BLaER1 (cell line): ENCODE data around the gene ZPLD1.
A peak's percentile ranks its signal among the peaks of the same experiment; 100 is the strongest.

Source experiments
- H3K27ac ChIP-seq: shearing (Covaris generic); formaldehyde crosslinking; 2 replicates; pipeline ENCODE4 v1.8.1; 2022
- H3K27me3 ChIP-seq: shearing (Covaris generic); formaldehyde crosslinking; 2 replicates; pipeline ENCODE4 v1.8.1; 2022
- H3K36me3 ChIP-seq: shearing (Covaris generic); formaldehyde crosslinking; 2 replicates; pipeline ENCODE4 v1.8.1; 2022
- H3K4me1 ChIP-seq: shearing (Covaris generic); formaldehyde crosslinking; 2 replicates; pipeline ENCODE4 v1.8.1; 2022
- H3K4me2 ChIP-seq: shearing (Covaris generic); formaldehyde crosslinking; 2 replicates; pipeline ENCODE4 v1.8.1; 2022
- H3K4me3 ChIP-seq: shearing (Covaris generic); formaldehyde crosslinking; 2 replicates; pipeline ENCODE4 v1.8.1; 2022
- H3K9ac ChIP-seq: shearing (Covaris generic); formaldehyde crosslinking; 2 replicates; pipeline ENCODE4 v1.8.1; 2022
- H3K9me3 ChIP-seq: shearing (Covaris generic); formaldehyde crosslinking; 2 replicates; pipeline ENCODE4 v1.8.1; 2022
- H4K20me1 ChIP-seq: shearing (Covaris generic); formaldehyde crosslinking; 2 replicates; pipeline ENCODE4 v1.8.1; 2022
- Cebpa-rat ChIP-seq: shearing (Covaris generic); IDR thresholded peaks from 2 replicates; pipeline ENCODE4 v1.8.1; 2022

ZPLD1 gene

GRCh38 chr3:102512734-102513504 is 78.1 kb downstream of the ZPLD1 start:
- Histone ChIP-seq H3K9me3 (no peaks in the 10 kb centered on the region), H3K4me2 (no peak overlapping the region), H3K9ac (no peak overlapping the region), H3K27me3 (no peaks in the 10 kb centered on the region), H3K36me3 (no peaks in the 10 kb centered on the region), H4K20me1 (no peaks in the 10 kb centered on the region), H3K4me1 (no peaks in the 10 kb centered on the region), H3K27ac (no peak overlapping the region), H3K4me3 (no peak overlapping the region)
- TF ChIP-seq Cebpa-rat, result no peak

- H3K27me3 ChIP-seq, result no peaks in the 10 kb centered on the region
- H3K4me3 ChIP-seq, result no peak overlapping the region
- H3K27ac ChIP-seq, result no peak overlapping the region
- no peak overlapping the region for H3K4me2 ChIP-seq
- no peaks in the 10 kb centered on the region for H3K4me1 ChIP-seq
- no peak for TF ChIP-seq Cebpa-rat
- no peaks in the 10 kb centered on the region for H3K9me3 ChIP-seq
- H3K36me3 ChIP-seq, result no peaks in the 10 kb centered on the region
- H3K9ac ChIP-seq, result no peak overlapping the region
- no peaks in the 10 kb centered on the region for H4K20me1 ChIP-seq
Measured at GRCh38 chr3:102514241-102514640, 79.4 kb downstream of the ZPLD1 start.

GRCh38 chr3:102521246-102521645 is 86.4 kb downstream of the ZPLD1 start:
- Histone ChIP-seq H3K27ac (no peak overlapping the region), H4K20me1 (no peaks in the 10 kb centered on the region), H3K4me3 (no peak overlapping the region), H3K4me1 (peaks cover 6% of the 10 kb centered on the region; the same call in 1 of the 2 replicates), H3K9ac (no peak overlapping the region), H3K4me2 (no peak overlapping the region), H3K27me3 (no peaks in the 10 kb centered on the region), H3K9me3 (no peaks in the 10 kb centered on the region), H3K36me3 (no peaks in the 10 kb centered on the region)
- TF ChIP-seq Cebpa-rat, result no peak

GRCh38 chr3:102525624-102526023 is 90.8 kb downstream of the ZPLD1 start:
- Histone ChIP-seq H3K9me3 (no peaks in the 10 kb centered on the region), H3K4me2 (peak overlapping the region; percentile 21; the same call in 1 of the 2 replicates), H3K36me3 (no peaks in the 10 kb centered on the region), H3K27me3 (no peaks in the 10 kb centered on the region), H4K20me1 (no peaks in the 10 kb centered on the region), H3K27ac (no peak overlapping the region), H3K4me3 (no peak overlapping the region), H3K9ac (no peak overlapping the region), H3K4me1 (peaks cover 6% of the 10 kb centered on the region; the same call in 1 of the 2 replicates)
- no peak for TF ChIP-seq Cebpa-rat

GRCh38 chr3:102526865-102527264 is 92.0 kb downstream of the ZPLD1 start:
- H3K27me3 ChIP-seq, result no peaks in the 10 kb centered on the region
- H3K4me2 ChIP-seq, result no peak overlapping the region
- no peak overlapping the region for H3K4me3 ChIP-seq
- H3K9me3 ChIP-seq, result no peaks in the 10 kb centered on the region
- no peaks in the 10 kb centered on the region for H4K20me1 ChIP-seq
- H3K4me1 ChIP-seq, result peaks cover 6% of the 10 kb centered on the region; the same call in 1 of the 2 replicates
- no peaks in the 10 kb centered on the region for H3K36me3 ChIP-seq
- no peak overlapping the region for H3K9ac ChIP-seq
- TF ChIP-seq Cebpa-rat, result no peak
- H3K27ac ChIP-seq, result no peak overlapping the region

GRCh38 chr3:102528727-102529126 is 93.9 kb downstream of the ZPLD1 start:
- TF ChIP-seq Cebpa-rat, result no peak
- no peaks in the 10 kb centered on the region for H3K27me3 ChIP-seq
- no peak overlapping the region for H3K27ac ChIP-seq
- no peak overlapping the region for H3K4me3 ChIP-seq
- H3K4me1 ChIP-seq, result peaks cover 21% of the 10 kb centered on the region
- H3K4me2 ChIP-seq, result no peak overlapping the region
- no peaks in the 10 kb centered on the region for H3K36me3 ChIP-seq
- no peaks in the 10 kb centered on the region for H4K20me1 ChIP-seq
- no peaks in the 10 kb centered on the region for H3K9me3 ChIP-seq
- no peak overlapping the region for H3K9ac ChIP-seq
